K562 (cell line): ENCODE data around the gene SRSF9. TPM values are rescaled to one million over a fixed set of nuclear protein-coding genes. Genes with fewer than 3 reads are reported as not detected.

ENCODE experiments used
- ATF3 ChIP-seq, 2 experiments: fragments of 450-650 bp in 1 of 2; sonication (generic) in 1 of 2; formaldehyde crosslinking in 1 of 2; IDR thresholded peaks in 1 of 2; conservative IDR thresholded peaks in 1 of 2; 2 replicates each; pipeline versions ENCODE4 v1.6.1 to v1.8.1; 2016 to 2023; ENCODE audit warnings: mild to moderate bottlenecking in 2 of 2, moderate library complexity in 2 of 2, inconsistent platforms in 1 of 2, missing genetic modification reagents in 1 of 2
- CREB3L1 ChIP-seq: fragments of 450-650 bp; IDR thresholded peaks from 2 replicates; pipeline ENCODE4 v1.6.1; 2014; ENCODE audit warnings: low read depth, mild to moderate bottlenecking, moderate library complexity, borderline replicate concordance
- GTF3C2 ChIP-seq: IDR thresholded peaks from 3 replicates; pipeline ENCODE4 v1.6.1; 2011; ENCODE audit warnings: borderline replicate concordance, mild to moderate bottlenecking, moderate library complexity; ENCODE audit not compliant: insufficient read length; ENCODE audit errors: extremely low read depth
- PHB2 ChIP-seq: fragments of 450-650 bp; IDR thresholded peaks from 2 replicates; pipeline ENCODE4 v1.6.1; 2017; ENCODE audit warnings: low read depth
- ZNF140 ChIP-seq: fragments of 250-450 bp; sonication (Bioruptor Pico); IDR thresholded peaks from 2 replicates; pipeline ENCODE4 v1.8.0; 2021; ENCODE audit warnings: moderate library complexity, mild to moderate bottlenecking, inconsistent platforms
- polyA plus RNA-seq, 8 experiments: library from polyadenylated mRNA; depleted of rRNA in 4 of 8; stranded (reverse) in 5 of 8; unstranded in 3 of 8; fragments of >200 nt; fragmentation: Nextera tagmentation in 2 of 8; fragmentation: Illumina TruSeq in 1 of 8; extraction: Ambion mirVana in 2 of 8; extraction: Trizol in 1 of 8; gene quantifications; 2 replicates each; pipeline versions ENCODE4 v1.2.1 to v1.2.3, GENCODE V29; 2011 to 2014; ENCODE audit warnings: inconsistent platforms in 1 of 8, missing spikeins in 1 of 8
- total RNA-seq, 7 experiments: library from RNA; depleted of rRNA in 6 of 7; stranded (reverse); fragments of >200 nt in 6 of 7; fragmentation: Illumina TruSeq in 2 of 7; extraction: Trizol in 2 of 7; gene quantifications; 2 replicates each; pipeline versions ENCODE4 v1.2.1 to v1.2.3, GENCODE V29; 2011 to 2021; ENCODE audit warnings: low replicate concordance in 1 of 7
- TF ChIP-seq, protein P1 (sequence below): sonication (generic); formaldehyde crosslinking; IDR thresholded peaks from 2 replicates; pipeline ENCODE4 v1.4.0; 2020; ENCODE audit warnings: mild to moderate bottlenecking, missing genetic modification reagents

Gene SRSF9
- total and polyA plus RNA-seq, 9 of the 15 experiments (the other 6 are each of a cell fraction or from before 2014, with no cell fraction given), result 40.3 to 291 (median 230) TPM

DNA sequence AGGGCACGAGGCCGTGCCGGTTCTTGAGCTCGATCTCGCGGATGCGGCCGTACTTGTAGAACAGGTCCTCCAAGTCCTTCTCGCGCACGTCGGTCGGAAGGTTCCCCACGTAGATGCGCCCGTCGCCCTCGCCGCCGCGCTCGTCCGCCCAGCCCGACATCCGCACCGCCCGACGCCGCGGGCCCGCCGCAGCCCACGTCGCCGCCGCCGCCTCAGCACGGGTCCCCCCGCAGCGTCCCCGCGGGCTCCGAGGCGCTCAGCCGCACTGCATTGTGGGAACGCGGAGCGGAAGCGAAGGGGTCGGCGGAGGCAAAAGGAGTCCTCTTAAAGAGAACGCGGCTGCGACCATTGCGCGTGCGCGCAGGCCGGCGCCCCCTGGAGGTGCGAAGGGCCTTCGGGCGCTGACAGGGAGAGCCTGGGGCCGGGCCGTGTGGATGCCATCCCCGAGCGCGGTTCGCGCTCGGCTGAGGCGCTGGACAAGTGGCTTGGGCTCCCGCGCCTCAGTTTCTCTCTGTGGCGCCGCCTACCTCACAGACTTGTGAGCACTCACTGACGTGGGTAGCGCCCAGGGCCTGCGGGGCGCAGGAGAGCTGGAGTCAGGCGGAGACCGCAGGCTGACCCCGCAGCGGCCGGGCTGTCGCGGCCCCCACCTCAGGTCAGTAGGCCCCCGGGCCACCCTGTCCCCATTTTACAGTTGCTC, at the start of gene SRSF9 (continued):
- TF ChIP-seq CREB3L1 (peak; percentile 63), PHB2 (no peak), GTF3C2 (no peak), ZNF140 (no peak), ATF3 (IDR thresholded peaks at IDR 0.05) (no peak), ATF3 (CRISPR knock-in tag; conservative IDR thresholded peaks at IDR 0.05) (no peak)
- TF ChIP-seq, protein P1, sequence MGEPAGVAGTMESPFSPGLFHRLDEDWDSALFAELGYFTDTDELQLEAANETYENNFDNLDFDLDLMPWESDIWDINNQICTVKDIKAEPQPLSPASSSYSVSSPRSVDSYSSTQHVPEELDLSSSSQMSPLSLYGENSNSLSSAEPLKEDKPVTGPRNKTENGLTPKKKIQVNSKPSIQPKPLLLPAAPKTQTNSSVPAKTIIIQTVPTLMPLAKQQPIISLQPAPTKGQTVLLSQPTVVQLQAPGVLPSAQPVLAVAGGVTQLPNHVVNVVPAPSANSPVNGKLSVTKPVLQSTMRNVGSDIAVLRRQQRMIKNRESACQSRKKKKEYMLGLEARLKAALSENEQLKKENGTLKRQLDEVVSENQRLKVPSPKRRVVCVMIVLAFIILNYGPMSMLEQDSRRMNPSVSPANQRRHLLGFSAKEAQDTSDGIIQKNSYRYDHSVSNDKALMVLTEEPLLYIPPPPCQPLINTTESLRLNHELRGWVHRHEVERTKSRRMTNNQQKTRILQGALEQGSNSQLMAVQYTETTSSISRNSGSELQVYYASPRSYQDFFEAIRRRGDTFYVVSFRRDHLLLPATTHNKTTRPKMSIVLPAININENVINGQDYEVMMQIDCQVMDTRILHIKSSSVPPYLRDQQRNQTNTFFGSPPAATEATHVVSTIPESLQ (CRISPR knock-in tag), result peak; percentile 38; the same call in 1 of the 2 replicates
